Measurements from ENCODE around the gene PARD3B. TPM values are rescaled to one million over a fixed set of nuclear protein-coding genes. Genes with fewer than 3 reads are reported as not detected.

The PARD3B gene
- 2.3 TPM for polyA plus RNA-seq (2013)

GRCh38 chr2:204544961-204545860 is at the start of gene PARD3B:
Gene PARD3B, plus strand, starts transcription at chr2:204545475. Its CDS starts 525 bp downstream, at chr2:204546000.
- Histone ChIP-seq H3K4me1 (ENCODE audit: control extremely low read depth in 1 of 4, control insufficient read depth in 4 of 4, insufficient read depth in 4 of 4, low read length in 3 of 4) (peaks cover 4 to 19% (median 15%) of the 10 kb centered on the region in 4 experiments), H3K27ac (ENCODE audit: insufficient read depth in 1 of 2, low read depth in 1 of 2, low read length in 2 of 2, poor library complexity in 1 of 2, severe bottlenecking in 2 of 2) (no peak within 1 kb of the TSS), H3K4me3 (ENCODE audit: control insufficient read depth in 1 of 7, extremely low read depth in 1 of 7, insufficient read depth in 4 of 7, low read depth in 2 of 7, low read length in 6 of 7) (peak within 1 kb of the TSS; percentile 58 to 76 (median 73)), H3K36me3 (ENCODE audit: control insufficient read depth in 4 of 4, insufficient read depth in 4 of 4, low read length in 3 of 4) (no peaks in the 10 kb centered on the region), H3K27me3 (replicated peaks in 2 of 5; ENCODE audit: control insufficient read depth in 4 of 5, insufficient read depth in 5 of 5, low read length in 4 of 5) (peaks cover 0 to 18% (median 3%) of the 10 kb centered on the region in 5 experiments), H3K9me3 (ENCODE audit: control extremely low read depth in 1 of 5, control insufficient read depth in 4 of 5, insufficient read depth in 2 of 5, low read depth in 1 of 5, low read length in 4 of 5) (no peaks in the 10 kb centered on the region)
- peak; percentile 53 to 87 (median 75) for DNase-seq
- ChIA-PET CTCF (interaction anchor here (1.3 kb wide), 1 partner anchor 21 kb away, joined by 4 read pairs; no protein-coding TSS in a partner anchor), POLR2A (no interaction called here)
- under 1% methylated on average over 68 of the region's 82 CpGs for WGBS (ENCODE audit: insufficient coverage)

GRCh38 chr2:204496779-204497178 is 48.5 kb upstream of the PARD3B start:
- POLR2A ChIA-PET = interaction anchor here (0.9 kb wide), 1 partner anchor 8 kb away, joined by 3 read pairs; no protein-coding TSS in a partner anchor
- CTCF ChIA-PET = interaction anchor here (1.5 kb wide), 1 partner anchor 9 kb away, joined by 3 read pairs; no protein-coding TSS in a partner anchor
- 92% methylated on average over 2 of the region's 4 CpGs for WGBS (ENCODE audit: insufficient coverage)
- Histone ChIP-seq H3K4me3 (ENCODE audit: control insufficient read depth in 1 of 7, extremely low read depth in 1 of 7, insufficient read depth in 4 of 7, low read depth in 2 of 7, low read length in 6 of 7) (no peak overlapping the region), H3K27ac (ENCODE audit: insufficient read depth in 1 of 2, low read depth in 1 of 2, low read length in 2 of 2, poor library complexity in 1 of 2, severe bottlenecking in 2 of 2) (no peak overlapping the region), H3K27me3 (replicated peaks in 2 of 5; ENCODE audit: control insufficient read depth in 4 of 5, insufficient read depth in 5 of 5, low read length in 4 of 5) (no peaks in the 10 kb centered on the region), H3K9me3 (ENCODE audit: control extremely low read depth in 1 of 5, control insufficient read depth in 4 of 5, insufficient read depth in 2 of 5, low read depth in 1 of 5, low read length in 4 of 5) (no peaks in the 10 kb centered on the region), H3K36me3 (ENCODE audit: control insufficient read depth in 4 of 4, insufficient read depth in 4 of 4, low read length in 3 of 4) (no peaks in the 10 kb centered on the region), H3K4me1 (ENCODE audit: control extremely low read depth in 1 of 4, control insufficient read depth in 4 of 4, insufficient read depth in 4 of 4, low read length in 3 of 4) (no peaks in the 10 kb centered on the region)
- DNase-seq = no peak

- Histone ChIP-seq H3K4me1 (ENCODE audit: control extremely low read depth in 1 of 4, control insufficient read depth in 4 of 4, insufficient read depth in 4 of 4, low read length in 3 of 4) (no peaks in the 10 kb centered on the region), H3K9me3 (ENCODE audit: control extremely low read depth in 1 of 5, control insufficient read depth in 4 of 5, insufficient read depth in 2 of 5, low read depth in 1 of 5, low read length in 4 of 5) (no peaks in the 10 kb centered on the region), H3K4me3 (ENCODE audit: control insufficient read depth in 1 of 7, extremely low read depth in 1 of 7, insufficient read depth in 4 of 7, low read depth in 2 of 7, low read length in 6 of 7) (no peak overlapping the region), H3K36me3 (ENCODE audit: control insufficient read depth in 4 of 4, insufficient read depth in 4 of 4, low read length in 3 of 4) (no peaks in the 10 kb centered on the region), H3K27ac (ENCODE audit: insufficient read depth in 1 of 2, low read depth in 1 of 2, low read length in 2 of 2, poor library complexity in 1 of 2, severe bottlenecking in 2 of 2) (no peak overlapping the region), H3K27me3 (replicated peaks in 2 of 5; ENCODE audit: control insufficient read depth in 4 of 5, insufficient read depth in 5 of 5, low read length in 4 of 5) (no peaks in the 10 kb centered on the region)
- POLR2A ChIA-PET = no interaction called here
- CTCF ChIA-PET = no interaction called here
- DNase-seq = no peak
- no CpG with 5 or more reads among the region's 1 CpG for WGBS (ENCODE audit: insufficient coverage)
Observed at GRCh38 chr2:204497855-204498254, 47.4 kb upstream of the PARD3B start.

GRCh38 chr2:204498291-204498690 is 47.0 kb upstream of the PARD3B start:
- Histone ChIP-seq H3K27ac (ENCODE audit: insufficient read depth in 1 of 2, low read depth in 1 of 2, low read length in 2 of 2, poor library complexity in 1 of 2, severe bottlenecking in 2 of 2) (no peak overlapping the region), H3K4me1 (ENCODE audit: control extremely low read depth in 1 of 4, control insufficient read depth in 4 of 4, insufficient read depth in 4 of 4, low read length in 3 of 4) (no peaks in the 10 kb centered on the region), H3K36me3 (ENCODE audit: control insufficient read depth in 4 of 4, insufficient read depth in 4 of 4, low read length in 3 of 4) (no peaks in the 10 kb centered on the region), H3K4me3 (ENCODE audit: control insufficient read depth in 1 of 7, extremely low read depth in 1 of 7, insufficient read depth in 4 of 7, low read depth in 2 of 7, low read length in 6 of 7) (no peak overlapping the region), H3K9me3 (ENCODE audit: control extremely low read depth in 1 of 5, control insufficient read depth in 4 of 5, insufficient read depth in 2 of 5, low read depth in 1 of 5, low read length in 4 of 5) (no peaks in the 10 kb centered on the region), H3K27me3 (replicated peaks in 2 of 5; ENCODE audit: control insufficient read depth in 4 of 5, insufficient read depth in 5 of 5, low read length in 4 of 5) (no peaks in the 10 kb centered on the region)
- no CpG with 5 or more reads among the region's 3 CpGs for WGBS (ENCODE audit: insufficient coverage)
- DNase-seq = no peak
- ChIA-PET POLR2A (no interaction called here), CTCF (no interaction called here)

- H3K4me3 ChIP-seq (ENCODE audit: control insufficient read depth in 1 of 7, extremely low read depth in 1 of 7, insufficient read depth in 4 of 7, low read depth in 2 of 7, low read length in 6 of 7) = no peak overlapping the region
- CTCF ChIA-PET = no interaction called here
- no peaks in the 10 kb centered on the region for H3K36me3 ChIP-seq (ENCODE audit: control insufficient read depth in 4 of 4, insufficient read depth in 4 of 4, low read length in 3 of 4)
- WGBS (ENCODE audit: insufficient coverage) = no CpG with 5 or more reads among the region's 2 CpGs
- POLR2A ChIA-PET = no interaction called here
- DNase-seq = no peak
- no peaks in the 10 kb centered on the region for H3K9me3 ChIP-seq (ENCODE audit: control extremely low read depth in 1 of 5, control insufficient read depth in 4 of 5, insufficient read depth in 2 of 5, low read depth in 1 of 5, low read length in 4 of 5)
- H3K27ac ChIP-seq (ENCODE audit: insufficient read depth in 1 of 2, low read depth in 1 of 2, low read length in 2 of 2, poor library complexity in 1 of 2, severe bottlenecking in 2 of 2) = no peak overlapping the region
- no peaks in the 10 kb centered on the region for H3K4me1 ChIP-seq (ENCODE audit: control extremely low read depth in 1 of 4, control insufficient read depth in 4 of 4, insufficient read depth in 4 of 4, low read length in 3 of 4)
- H3K27me3 ChIP-seq (replicated peaks in 2 of 5; ENCODE audit: control insufficient read depth in 4 of 5, insufficient read depth in 5 of 5, low read length in 4 of 5) = no peaks in the 10 kb centered on the region
Observed at GRCh38 chr2:204503869-204504268, 41.4 kb upstream of the PARD3B start.

GRCh38 chr2:204504594-204504993 is 40.7 kb upstream of the PARD3B start:
- Histone ChIP-seq H3K36me3 (ENCODE audit: control insufficient read depth in 4 of 4, insufficient read depth in 4 of 4, low read length in 3 of 4) (no peaks in the 10 kb centered on the region), H3K27ac (ENCODE audit: insufficient read depth in 1 of 2, low read depth in 1 of 2, low read length in 2 of 2, poor library complexity in 1 of 2, severe bottlenecking in 2 of 2) (no peak overlapping the region), H3K4me1 (ENCODE audit: control extremely low read depth in 1 of 4, control insufficient read depth in 4 of 4, insufficient read depth in 4 of 4, low read length in 3 of 4) (no peaks in the 10 kb centered on the region), H3K27me3 (replicated peaks in 2 of 5; ENCODE audit: control insufficient read depth in 4 of 5, insufficient read depth in 5 of 5, low read length in 4 of 5) (no peaks in the 10 kb centered on the region), H3K9me3 (ENCODE audit: control extremely low read depth in 1 of 5, control insufficient read depth in 4 of 5, insufficient read depth in 2 of 5, low read depth in 1 of 5, low read length in 4 of 5) (no peaks in the 10 kb centered on the region), H3K4me3 (ENCODE audit: control insufficient read depth in 1 of 7, extremely low read depth in 1 of 7, insufficient read depth in 4 of 7, low read depth in 2 of 7, low read length in 6 of 7) (no peak overlapping the region)
- ChIA-PET POLR2A (interaction anchor here (1.0 kb wide), 1 partner anchor 8 kb away, joined by 3 read pairs; no protein-coding TSS in a partner anchor), CTCF (interaction anchor here (0.5 kb wide), 1 partner anchor 285 kb away, joined by 3 read pairs; no protein-coding TSS in a partner anchor)
- no peak for DNase-seq
- no CpG with 5 or more reads among the region's 2 CpGs for WGBS (ENCODE audit: insufficient coverage)

- no peaks in the 10 kb centered on the region for H3K4me1 ChIP-seq (ENCODE audit: control extremely low read depth in 1 of 4, control insufficient read depth in 4 of 4, insufficient read depth in 4 of 4, low read length in 3 of 4)
- H3K9me3 ChIP-seq (ENCODE audit: control extremely low read depth in 1 of 5, control insufficient read depth in 4 of 5, insufficient read depth in 2 of 5, low read depth in 1 of 5, low read length in 4 of 5) = no peaks in the 10 kb centered on the region
- no peaks in the 10 kb centered on the region for H3K36me3 ChIP-seq (ENCODE audit: control insufficient read depth in 4 of 4, insufficient read depth in 4 of 4, low read length in 3 of 4)
- H3K4me3 ChIP-seq (ENCODE audit: control insufficient read depth in 1 of 7, extremely low read depth in 1 of 7, insufficient read depth in 4 of 7, low read depth in 2 of 7, low read length in 6 of 7) = no peak overlapping the region
- WGBS (ENCODE audit: insufficient coverage) = 100% methylated on average over 1 of the region's 2 CpGs
- no peak for DNase-seq
- ChIA-PET POLR2A (interaction anchor here (1.0 kb wide), 1 partner anchor 9 kb away, joined by 3 read pairs; no protein-coding TSS in a partner anchor), CTCF (interaction anchor here (0.7 kb wide), 1 partner anchor 9 kb away, joined by 3 read pairs; no protein-coding TSS in a partner anchor)
- no peaks in the 10 kb centered on the region for H3K27me3 ChIP-seq (replicated peaks in 2 of 5; ENCODE audit: control insufficient read depth in 4 of 5, insufficient read depth in 5 of 5, low read length in 4 of 5)
- H3K27ac ChIP-seq (ENCODE audit: insufficient read depth in 1 of 2, low read depth in 1 of 2, low read length in 2 of 2, poor library complexity in 1 of 2, severe bottlenecking in 2 of 2) = no peak overlapping the region
Observed at GRCh38 chr2:204505488-204505887, 39.8 kb upstream of the PARD3B start.
